Activated CD8-positive, alpha-beta T cell treated with anti-CD3 and anti-CD28 coated beads for 36 hours (primary cell): ENCODE measurements around the gene ANAPC7. TPM values are rescaled to one million over a fixed set of nuclear protein-coding genes. Genes with fewer than 3 reads are reported as not detected.
"Not testable (repeated sequence)": the region's sequence is repeated elsewhere in the genome, so short reads cannot be mapped to it uniquely, and the experiment has no call there.

Experiments used
- ATAC-seq: fragments of 200-7000 bp; cut with Tn5 transposase; one replicate; pipeline ENCODE4 v1.10.0; 2021; ENCODE audit warnings: mild to moderate bottlenecking, moderate library complexity
- CTCF ChIA-PET: fragments of 350-600 bp; sonication (Branson Sonifier 250); formaldehyde crosslinking; loops from one replicate; lab custom pipeline; 2021; ENCODE audit warnings: antibody characterized with exemption; lab: Charles Lee
- POLR2A ChIA-PET: fragments of 350-600 bp; sonication (Branson Sonifier 250); formaldehyde crosslinking; loops from one replicate; lab custom pipeline; 2021; ENCODE audit warnings: antibody characterized with exemption; lab: Charles Lee
- DNase-seq: peaks from one replicate; pipeline ENCODE4 v3.0.0-alpha.2; 2020
- H3K27ac Mint-ChIP-seq: one replicate; pipeline ENCODE4 v1.8.0; 2021; ENCODE audit warnings: mild to moderate bottlenecking, mixed read lengths
- H3K27me3 Mint-ChIP-seq: one replicate; pipeline ENCODE4 v1.8.0; 2021; ENCODE audit warnings: mixed read lengths
- H3K36me3 Mint-ChIP-seq: one replicate; pipeline ENCODE4 v1.8.0; 2021; ENCODE audit warnings: low read depth, mixed read lengths
- H3K4me1 Mint-ChIP-seq: one replicate; pipeline ENCODE4 v1.8.0; 2021; ENCODE audit warnings: low read depth, mixed read lengths
- H3K4me3 Mint-ChIP-seq: one replicate; pipeline ENCODE4 v1.8.0; 2021; ENCODE audit warnings: mild to moderate bottlenecking, moderate library complexity, mixed read lengths
- H3K9me3 Mint-ChIP-seq: one replicate; pipeline ENCODE4 v1.8.0; 2021; ENCODE audit warnings: mixed read lengths
- intact Hi-C: fragments of 100-400 bp; cut with micrococcal nuclease; formaldehyde crosslinking; loops from one replicate; pipeline ENCODE4 v1.10.0; 2022
- total RNA-seq, 2 experiments: library from RNA; stranded (reverse); gene quantifications; one replicate each; pipeline ENCODE4 v1.2.3, GENCODE V29; 2021
- TF ChIP-seq, protein P1 (sequence below): fragments of 200-600 bp; IDR thresholded peaks from one replicate; pipeline ENCODE4 v1.8.0; 2022; ENCODE audit warnings: antibody characterized with exemption, mild to moderate bottlenecking

ANAPC7 gene
- total RNA-seq, 2 experiments from 2014 or later: 44.9 to 52.9 TPM

GRCh38 chr12:110436231-110436630, 32.7 kb upstream of the ANAPC7 start:
- no peaks in the 10 kb centered on the region for H3K9me3 Mint-ChIP-seq
- no peaks in the 10 kb centered on the region for H3K27me3 Mint-ChIP-seq
- DNase-seq (no peak), ATAC-seq (no peak)
- peaks cover 37% of the 10 kb centered on the region for H3K36me3 Mint-ChIP-seq
- H3K27ac Mint-ChIP-seq: no peak overlapping the region
- intact Hi-C loops: no loop called here
- CTCF ChIA-PET: no interaction called here
- TF ChIP-seq, protein P1, sequence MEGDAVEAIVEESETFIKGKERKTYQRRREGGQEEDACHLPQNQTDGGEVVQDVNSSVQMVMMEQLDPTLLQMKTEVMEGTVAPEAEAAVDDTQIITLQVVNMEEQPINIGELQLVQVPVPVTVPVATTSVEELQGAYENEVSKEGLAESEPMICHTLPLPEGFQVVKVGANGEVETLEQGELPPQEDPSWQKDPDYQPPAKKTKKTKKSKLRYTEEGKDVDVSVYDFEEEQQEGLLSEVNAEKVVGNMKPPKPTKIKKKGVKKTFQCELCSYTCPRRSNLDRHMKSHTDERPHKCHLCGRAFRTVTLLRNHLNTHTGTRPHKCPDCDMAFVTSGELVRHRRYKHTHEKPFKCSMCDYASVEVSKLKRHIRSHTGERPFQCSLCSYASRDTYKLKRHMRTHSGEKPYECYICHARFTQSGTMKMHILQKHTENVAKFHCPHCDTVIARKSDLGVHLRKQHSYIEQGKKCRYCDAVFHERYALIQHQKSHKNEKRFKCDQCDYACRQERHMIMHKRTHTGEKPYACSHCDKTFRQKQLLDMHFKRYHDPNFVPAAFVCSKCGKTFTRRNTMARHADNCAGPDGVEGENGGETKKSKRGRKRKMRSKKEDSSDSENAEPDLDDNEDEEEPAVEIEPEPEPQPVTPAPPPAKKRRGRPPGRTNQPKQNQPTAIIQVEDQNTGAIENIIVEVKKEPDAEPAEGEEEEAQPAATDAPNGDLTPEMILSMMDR: no peak
- peaks cover 5% of the 10 kb centered on the region for H3K4me1 Mint-ChIP-seq
- POLR2A ChIA-PET: no interaction called here
- H3K4me3 Mint-ChIP-seq: no peak overlapping the region

GRCh38 chr12:110431957-110432587, 28.6 kb upstream of the ANAPC7 start:
- CTCF ChIA-PET: interaction anchor here (0.6 to 4.9 kb wide), 62 partner anchors 8 to 658 kb away, joined by 3 to 71 read pairs (median 4); partner anchors contain the start of genes ANAPC7, ARPC3, ATP2A2 and FAM216A
- Mint-ChIP-seq H3K27me3 (no peaks in the 10 kb centered on the region), H3K4me3 (no peak overlapping the region), H3K4me1 (peaks cover 5% of the 10 kb centered on the region), H3K36me3 (peaks cover 18% of the 10 kb centered on the region), H3K9me3 (no peaks in the 10 kb centered on the region), H3K27ac (no peak overlapping the region)
- ATAC-seq (peak; percentile 40), DNase-seq (peak; percentile 39)
- intact Hi-C loops: loop anchor here (1.0 to 2.0 kb wide), 2 partner anchors 77 to 332 kb away; no protein-coding TSS in a partner anchor
- POLR2A ChIA-PET: interaction anchor here (0.6 to 2.0 kb wide), 14 partner anchors 8 to 351 kb away, joined by 3 to 15 read pairs (median 4); partner anchors contain the start of genes ARPC3, ATP2A2 and FAM216A
- TF ChIP-seq, protein P1: no peak

GRCh38 chr12:110429676-110430075, 26.2 kb upstream of the ANAPC7 start:
- H3K9me3 Mint-ChIP-seq, DNase-seq, ATAC-seq, H3K27me3 Mint-ChIP-seq, H3K4me1 Mint-ChIP-seq, POLR2A ChIA-PET, H3K4me3 Mint-ChIP-seq, H3K27ac Mint-ChIP-seq, H3K36me3 Mint-ChIP-seq: not testable (repeated sequence)
- CTCF ChIA-PET: interaction anchor here (2.6 kb wide), 1 partner anchor 8 kb away, joined by 33 read pairs; no protein-coding TSS in a partner anchor
- intact Hi-C loops: loop anchor here (2.0 kb wide), 1 partner anchor 75 kb away; no protein-coding TSS in a partner anchor

DNA sequence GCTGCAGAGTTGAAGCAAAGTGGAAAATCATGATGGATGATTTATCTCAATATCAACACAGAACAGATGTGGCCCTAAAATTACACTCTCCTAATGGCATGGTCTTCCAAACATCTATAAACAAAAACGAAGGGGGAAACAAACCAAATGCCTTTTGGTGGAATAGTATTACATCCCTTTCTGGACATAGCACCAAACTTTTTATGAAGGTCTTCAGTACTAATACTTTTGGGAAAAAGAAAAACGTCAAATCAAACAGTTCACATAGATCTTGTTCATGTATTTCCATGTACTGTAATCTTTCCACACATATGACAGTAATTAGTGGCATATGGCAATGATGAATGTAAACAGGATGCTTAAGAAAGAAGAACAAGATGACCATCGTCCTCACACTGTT, 22.9 kb upstream of the ANAPC7 start:
- Mint-ChIP-seq H3K27me3 (no peaks in the 10 kb centered on the region), H3K4me1 (no peaks in the 10 kb centered on the region), H3K27ac (no peak overlapping the region), H3K36me3 (no peaks in the 10 kb centered on the region), H3K4me3 (no peak overlapping the region), H3K9me3 (no peaks in the 10 kb centered on the region)
- TF ChIP-seq, protein P1: no peak
- ChIA-PET CTCF (interaction anchor here (1.5 kb wide), 1 partner anchor 23 kb away, joined by 6 read pairs; the partner anchor contains the start of gene ARPC3), POLR2A (no interaction called here)
- ATAC-seq (no peak), DNase-seq (no peak)
- intact Hi-C loops: no loop called here

- Mint-ChIP-seq H3K27me3 (no peaks in the 10 kb centered on the region), H3K36me3 (no peaks in the 10 kb centered on the region), H3K4me1 (no peaks in the 10 kb centered on the region), H3K4me3 (no peak overlapping the region), H3K9me3 (no peaks in the 10 kb centered on the region), H3K27ac (no peak overlapping the region)
- TF ChIP-seq, protein P1: no peak
- no peak for DNase-seq
- intact Hi-C loops: no loop called here
- ATAC-seq: no peak
- CTCF ChIA-PET: no interaction called here
- POLR2A ChIA-PET: interaction anchor here (0.7 kb wide), 1 partner anchor 254 kb away, joined by 6 read pairs; no protein-coding TSS in a partner anchor
Measured at GRCh38 chr12:110424237-110424636, 20.7 kb upstream of the ANAPC7 start.
